HG03575 (cell line): Measurements from ENCODE around the gene SMIM7.

Source experiments
- ATAC-seq: cut with Tn5 transposase; IDR thresholded peaks from one replicate; pipeline ENCODE4 v1.9.1; 2021; ENCODE audit not compliant: unreplicated experiment, insufficient number of reproducible peaks, low FRiP score; ENCODE audit errors: extremely low read depth

Gene SMIM7

GRCh38 chr19:16625163-16625958 lies 34.6 kb downstream of the SMIM7 start:
- ATAC-seq, result no peak

- ATAC-seq, result no peak
These were observed 35.7 kb downstream of the SMIM7 start for GRCh38 chr19:16624236-16624635.

DNA sequence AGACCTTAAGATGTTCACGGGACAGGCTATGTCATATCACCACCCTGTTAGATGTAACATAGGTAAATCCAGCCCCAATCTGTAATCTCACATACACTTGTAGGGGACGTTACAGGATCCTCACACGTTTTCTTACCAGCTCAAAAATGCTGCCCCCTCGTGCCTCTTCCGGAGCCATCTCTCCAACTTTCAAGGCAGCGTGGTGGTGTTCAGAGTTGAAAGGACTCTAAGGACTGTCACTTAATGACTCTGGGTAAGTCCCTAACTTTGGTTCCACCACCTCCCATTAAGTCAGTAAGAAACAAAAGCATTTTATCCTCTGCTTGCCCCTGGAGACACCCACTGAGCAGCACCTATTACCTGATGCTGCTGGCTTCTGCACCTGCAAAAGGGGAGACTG lies 36.4 kb downstream of the SMIM7 start:
- ATAC-seq, result no peak

GRCh38 chr19:16623066-16623465 lies 36.9 kb downstream of the SMIM7 start:
- ATAC-seq, result no peak

DNA sequence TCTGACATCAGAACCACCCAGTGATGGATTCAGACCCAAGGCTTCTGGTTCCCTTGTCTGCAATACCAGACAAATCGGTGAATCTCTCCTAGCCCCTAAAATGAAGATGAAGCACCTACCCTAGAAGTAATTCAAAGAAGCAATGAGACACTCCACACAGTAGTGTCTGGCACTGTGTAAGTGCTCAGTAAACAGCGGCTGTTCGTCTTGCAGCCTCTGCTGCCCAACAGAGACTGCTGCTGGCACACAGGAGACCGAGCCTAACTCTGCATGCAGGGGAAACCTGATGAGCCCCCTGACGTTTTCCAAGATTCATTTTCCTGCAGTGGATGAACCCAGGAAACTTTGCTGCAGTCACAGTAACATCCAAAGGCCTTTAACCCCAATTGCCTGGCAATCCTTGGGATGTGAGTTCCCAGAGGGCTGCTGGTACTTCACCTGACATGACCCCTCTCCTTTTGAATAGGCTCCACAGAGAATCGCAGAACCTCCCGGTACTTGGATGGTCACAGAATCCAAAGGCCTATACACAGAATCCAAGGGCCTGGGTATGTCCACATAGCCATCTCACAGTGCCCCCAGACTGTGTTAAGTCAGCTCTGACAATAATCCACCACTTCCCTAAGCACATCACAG lies 38.7 kb downstream of the SMIM7 start:
- no peak for ATAC-seq

DNA sequence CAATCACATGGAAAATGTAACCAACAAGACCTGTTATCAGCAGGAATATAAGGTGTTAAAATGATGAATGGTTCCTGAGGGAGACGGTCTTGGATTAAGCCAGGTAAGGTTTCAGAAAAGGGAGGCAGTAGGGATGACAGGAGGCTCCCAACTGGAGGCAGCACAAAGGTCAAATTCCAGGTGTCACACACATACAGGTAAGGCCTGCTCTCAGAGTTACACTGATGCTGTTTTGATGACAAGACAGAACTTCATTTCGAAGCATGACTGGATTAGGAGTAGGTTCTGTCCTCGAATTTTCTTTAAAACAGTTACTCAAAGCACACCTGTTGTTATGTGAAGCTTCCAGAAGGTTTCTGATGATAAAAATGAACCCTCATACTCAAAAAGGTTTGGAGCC lies 39.4 kb downstream of the SMIM7 start:
- no peak for ATAC-seq

DNA sequence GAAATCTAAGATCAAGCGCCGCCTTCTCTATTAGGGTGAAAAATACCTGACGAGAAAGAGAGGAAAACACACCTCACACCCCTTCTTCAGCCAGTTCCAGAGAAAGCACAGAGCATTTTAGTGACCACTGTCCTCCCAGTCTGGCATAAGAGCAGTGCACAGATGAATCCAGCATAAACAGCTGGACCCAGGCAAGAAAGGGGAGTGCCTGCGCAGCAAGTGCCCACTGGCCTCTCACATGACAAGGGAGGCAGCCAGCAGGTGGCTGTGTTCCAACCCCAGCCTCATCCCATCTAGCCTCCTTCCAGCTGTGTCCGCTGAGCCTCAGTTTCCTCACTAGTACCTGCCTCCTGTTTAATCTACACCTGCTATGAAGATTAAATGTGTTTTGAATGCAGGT lies 39.9 kb downstream of the SMIM7 start:
- no peak for ATAC-seq

- no peak for ATAC-seq
These were observed 40.5 kb downstream of the SMIM7 start for GRCh38 chr19:16619457-16619856.

DNA sequence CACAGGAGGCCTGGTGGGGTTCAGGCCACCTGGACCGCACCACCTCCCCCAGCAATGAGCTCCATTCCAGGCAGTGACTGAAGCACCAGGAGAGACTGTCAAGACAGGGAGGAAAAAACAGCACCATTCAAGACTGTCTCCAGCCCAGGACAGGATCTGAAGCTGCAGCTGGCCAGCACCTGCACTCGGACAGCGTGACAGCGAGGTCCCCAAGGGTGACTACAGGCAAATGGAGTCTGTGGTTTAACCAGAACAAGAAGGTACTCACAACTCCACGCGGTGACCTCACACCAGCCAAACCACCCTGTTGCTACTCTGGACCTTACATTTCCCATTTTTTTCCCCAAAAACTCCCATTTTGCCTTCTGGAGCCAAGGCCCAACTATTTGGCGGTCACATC lies 41.7 kb downstream of the SMIM7 start:
- no peak for ATAC-seq

DNA sequence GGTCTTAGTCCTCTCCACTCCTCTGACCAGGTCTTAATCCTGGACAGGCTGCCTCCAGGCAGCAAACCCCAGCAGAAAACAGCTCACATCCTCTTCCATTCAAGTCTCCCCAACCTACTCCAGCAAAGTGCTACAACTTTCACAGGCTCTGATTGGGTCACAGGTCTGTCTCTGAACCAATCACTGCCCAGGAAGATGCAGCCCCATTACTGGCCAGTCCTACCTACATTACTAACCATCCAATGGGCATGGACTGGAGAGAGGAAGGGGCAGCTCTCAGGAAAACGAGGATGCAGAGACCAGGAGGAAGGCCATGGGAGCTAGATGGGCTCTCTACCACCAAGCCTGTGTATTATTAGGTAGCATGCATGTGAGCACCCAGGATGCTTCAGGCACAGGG lies 44.1 kb downstream of the SMIM7 start:
- no peak for ATAC-seq

DNA sequence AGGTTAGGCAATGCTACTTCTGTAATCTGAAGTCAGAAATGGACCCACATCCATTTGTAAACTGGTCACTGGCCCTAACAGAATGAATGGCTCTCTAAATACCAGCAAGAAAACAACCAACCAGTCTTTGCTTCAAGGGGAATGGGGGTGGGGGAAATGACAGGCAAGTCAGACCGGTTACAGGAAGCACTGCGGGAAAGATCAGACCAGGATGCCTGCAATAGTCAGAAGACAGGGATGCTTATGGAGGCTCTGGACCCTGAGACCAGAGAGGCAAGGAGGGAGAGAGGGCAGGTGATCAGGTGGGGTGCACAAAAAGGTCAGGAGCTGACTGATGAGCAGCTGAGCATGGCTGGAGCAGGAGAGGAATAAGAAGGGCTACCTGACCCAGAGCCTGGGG lies 45.0 kb downstream of the SMIM7 start:
- no peak for ATAC-seq

- no peak for ATAC-seq
These were observed 46.1 kb downstream of the SMIM7 start for GRCh38 chr19:16613841-16614240.

GRCh38 chr19:16612636-16613035 lies 47.3 kb downstream of the SMIM7 start:
- no peak for ATAC-seq

GRCh38 chr19:16611121-16611520 lies 48.8 kb downstream of the SMIM7 start:
- no peak for ATAC-seq

GRCh38 chr19:16609511-16610200 lies 50.3 kb downstream of the SMIM7 start:
- ATAC-seq, result no peak

DNA sequence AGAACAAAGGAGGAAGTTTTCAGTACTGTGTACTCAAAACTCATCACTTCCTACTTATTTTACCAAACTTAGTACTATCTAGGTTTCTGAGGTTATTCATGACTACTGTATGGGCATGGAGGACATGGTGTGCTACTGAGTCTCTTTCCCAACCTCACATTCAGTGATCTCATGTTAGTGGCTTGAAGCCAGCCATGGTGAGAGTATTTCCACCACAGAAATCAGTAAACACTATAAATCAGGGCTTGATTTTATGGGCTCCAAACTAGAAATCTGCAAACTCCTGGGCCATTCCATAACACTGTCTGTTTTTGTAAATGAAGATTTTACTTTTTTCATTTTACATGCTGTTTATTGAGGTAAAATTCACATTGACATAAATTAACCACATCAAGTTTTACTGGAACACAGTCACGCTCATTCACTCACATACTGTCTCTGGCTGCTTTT lies 51.6 kb downstream of the SMIM7 start:
- no peak for ATAC-seq

- ATAC-seq, result no peak
These were observed 52.1 kb downstream of the SMIM7 start for GRCh38 chr19:16607819-16608218.

DNA sequence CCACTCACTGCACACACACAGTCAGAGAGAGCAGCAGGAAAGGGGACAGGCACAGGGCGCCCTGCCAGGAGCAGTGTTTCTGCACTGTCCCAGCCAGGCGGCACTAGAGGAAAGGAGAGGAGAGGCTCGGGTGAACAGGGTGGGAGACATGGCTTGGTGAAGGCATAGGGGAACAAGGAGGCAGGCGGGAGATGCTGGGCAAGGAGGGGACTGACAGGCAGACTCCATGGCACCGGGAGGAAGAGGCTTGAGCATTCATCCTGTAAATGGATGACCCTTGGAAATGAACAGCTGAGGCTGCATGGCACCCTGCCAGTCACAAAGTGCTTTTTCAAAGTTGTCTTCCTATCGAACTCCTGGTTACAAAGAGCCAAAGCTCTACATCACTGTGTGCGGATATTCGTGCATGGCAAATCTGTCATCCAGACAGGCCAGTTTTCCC lies 54.4 kb downstream of the SMIM7 start:
- ATAC-seq, result no peak

- no peak for ATAC-seq
These were observed 54.8 kb downstream of the SMIM7 start for GRCh38 chr19:16605115-16605514.

- no peak for ATAC-seq
These were observed 55.3 kb downstream of the SMIM7 start for GRCh38 chr19:16604615-16605014.
